Smooth muscle cell (in vitro differentiated cells): Measurements from ENCODE around the gene RPS27L. TPM values are rescaled to one million over a fixed set of nuclear protein-coding genes. Genes with fewer than 3 reads are reported as not detected.

ENCODE experiments used
- DNase-seq: peaks from one replicate; lab custom pipeline; 2025; ENCODE audit not compliant: unreplicated experiment; lab: John Stamatoyannopoulos, UW
- H2AFZ ChIP-seq: fragments of 200-600 bp; sonication (generic); 2 replicates; pipeline ENCODE4 v1.6.0; 2016; ENCODE audit warnings: antibody characterized with exemption, low read depth, mild to moderate bottlenecking
- H3F3A ChIP-seq: fragments of 200-600 bp; sonication (generic); 2 replicates; pipeline ENCODE4 v1.6.0; 2017; ENCODE audit warnings: antibody characterized with exemption, low read depth
- H3K27ac ChIP-seq: fragments of 200-600 bp; sonication (generic); 2 replicates; pipeline ENCODE4 v1.5.1; 2016; ENCODE audit warnings: low read depth, mild to moderate bottlenecking
- H3K27me3 ChIP-seq: fragments of 200-600 bp; sonication (generic); 2 replicates; pipeline ENCODE4 v1.6.1; 2016; ENCODE audit warnings: low read depth, mild to moderate bottlenecking
- H3K36me3 ChIP-seq: fragments of 200-600 bp; sonication (generic); 2 replicates; pipeline ENCODE4 v1.5.1; 2016; ENCODE audit warnings: low read depth
- H3K4me1 ChIP-seq: fragments of 200-600 bp; sonication (generic); 2 replicates; pipeline ENCODE4 v1.5.1; 2016; ENCODE audit warnings: low read depth
- H3K4me2 ChIP-seq: fragments of 200-600 bp; sonication (generic); 2 replicates; pipeline ENCODE4 v1.6.0; 2016; ENCODE audit warnings: mild to moderate bottlenecking
- H3K4me3 ChIP-seq: fragments of 200-600 bp; sonication (generic); 2 replicates; pipeline ENCODE4 v1.5.1; 2016; ENCODE audit warnings: mild to moderate bottlenecking
- H3K79me2 ChIP-seq: fragments of 200-600 bp; sonication (generic); 2 replicates; pipeline ENCODE4 v1.6.0; 2016; ENCODE audit warnings: low read depth, mild to moderate bottlenecking
- H3K9ac ChIP-seq: fragments of 200-600 bp; sonication (generic); 2 replicates; pipeline ENCODE4 v1.6.0; 2016; ENCODE audit warnings: low read depth
- H3K9me3 ChIP-seq: fragments of 200-600 bp; sonication (generic); replicated peaks from 2 replicates; pipeline ENCODE4 v1.5.1; 2016; ENCODE audit warnings: low read depth
- H4K20me1 ChIP-seq: fragments of 200-600 bp; sonication (generic); 2 replicates; pipeline ENCODE4 v1.6.0; 2016; ENCODE audit warnings: low read depth
- WGBS: methylation state at CpG from one replicate; pipeline ENCODE4 v1.1.7; 2016; ENCODE audit warnings: low lambda C conversion rate; 5-methylcytosine and 5-hydroxymethylcytosine counted together
- polyA plus RNA-seq: library from polyadenylated mRNA; unstranded; fragments of >200 nt; fragmentation: Nextera tagmentation; extraction: Ambion mirVana; gene quantifications from 2 replicates; pipeline ENCODE4 v1.2.1, GENCODE V29; 2016
- total RNA-seq: library from RNA; depleted of rRNA; stranded (reverse); fragments of >200 nt; gene quantifications from 2 replicates; pipeline ENCODE4 v1.2.3, GENCODE V29; 2014
- TF ChIP-seq, protein P1 (sequence below): fragments of 200-600 bp; sonication (generic); IDR thresholded peaks from 2 replicates; pipeline ENCODE4 v1.5.1; 2017; ENCODE audit warnings: borderline replicate concordance, mild to moderate bottlenecking, antibody characterized with exemption; ENCODE audit not compliant: insufficient read depth, poor library complexity, severe bottlenecking

The RPS27L gene
- total and polyA plus RNA-seq, 2 experiments from 2014 or later = 180 to 641 TPM

DNA sequence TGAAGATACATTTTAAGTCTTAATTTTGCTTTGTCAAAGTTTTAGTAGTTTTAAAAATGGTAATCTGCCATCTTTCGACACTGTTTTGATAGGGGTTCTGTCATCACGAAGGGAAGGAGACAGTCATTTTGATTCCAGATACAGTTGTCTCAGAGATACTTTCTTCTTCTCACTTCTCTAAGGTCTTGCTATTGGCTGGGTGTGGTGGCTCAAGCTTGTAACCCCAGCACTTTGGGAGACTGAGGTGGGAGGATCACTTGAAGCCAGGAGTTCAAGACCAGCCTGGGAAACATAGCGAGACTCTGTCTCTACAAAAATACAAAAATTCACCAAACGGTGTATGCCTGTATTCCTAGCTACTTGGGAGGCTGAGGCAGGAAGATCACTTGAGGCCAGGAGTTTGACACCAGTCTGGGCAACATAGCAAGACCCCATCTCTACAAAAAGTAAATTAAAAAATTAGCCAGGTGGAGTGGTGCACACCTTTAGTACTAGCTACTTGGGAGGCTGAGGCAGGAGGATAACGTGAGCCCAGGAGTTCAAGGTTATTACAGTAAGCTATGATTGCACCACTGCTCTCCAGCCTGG lies 35.4 kb upstream of the RPS27L start:
- H3K79me2 ChIP-seq = peaks cover 46% of the 10 kb centered on the region
- H3K4me3 ChIP-seq = no peak overlapping the region

DNA sequence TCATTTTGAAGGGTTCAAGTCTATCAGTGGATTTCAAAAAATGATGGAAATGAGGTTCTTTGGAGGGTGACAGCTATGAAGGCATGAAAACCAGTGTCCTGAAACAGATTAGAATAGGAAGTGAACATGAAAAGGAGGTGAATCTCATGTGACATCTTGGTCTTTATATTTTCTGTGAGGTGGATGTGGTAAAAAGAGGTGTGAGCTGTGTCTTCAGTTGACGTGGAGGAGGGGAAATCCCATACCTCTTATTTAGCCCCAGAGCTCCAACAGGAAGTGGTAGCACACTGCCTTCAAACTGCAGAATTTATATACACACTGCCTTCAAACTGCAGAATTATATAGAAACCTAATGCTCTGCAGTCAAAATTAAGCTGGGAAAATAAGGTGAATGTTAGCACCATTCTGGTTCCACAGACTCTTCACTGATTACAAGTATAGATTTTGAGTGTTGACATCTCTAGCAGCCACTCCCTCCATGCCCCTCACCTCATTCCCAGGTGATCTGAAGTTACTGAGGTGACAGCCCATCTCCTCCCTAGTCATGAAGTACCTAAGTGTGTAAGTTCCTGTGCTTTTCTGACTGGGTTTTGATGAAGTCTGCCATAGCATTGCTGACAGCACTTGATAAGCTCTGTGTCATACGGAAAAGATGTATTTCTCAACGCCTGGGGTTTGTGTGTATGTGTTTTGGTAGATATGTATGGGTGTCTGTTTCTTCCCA lies 34.8 kb upstream of the RPS27L start:
- 76% methylated on average over 3 of the region's 3 CpGs for WGBS
- H3K4me2 ChIP-seq = no peak overlapping the region
- no peaks in the 10 kb centered on the region for H3K36me3 ChIP-seq
- no peak overlapping the region for H3K9ac ChIP-seq
- no peaks in the 10 kb centered on the region for H3K27me3 ChIP-seq
- H3K4me3 ChIP-seq = no peak overlapping the region
- peaks cover 46% of the 10 kb centered on the region for H3K4me1 ChIP-seq
- H3K27ac ChIP-seq = no peak overlapping the region
- H3F3A ChIP-seq = no peaks in the 10 kb centered on the region
- TF ChIP-seq, protein P1, sequence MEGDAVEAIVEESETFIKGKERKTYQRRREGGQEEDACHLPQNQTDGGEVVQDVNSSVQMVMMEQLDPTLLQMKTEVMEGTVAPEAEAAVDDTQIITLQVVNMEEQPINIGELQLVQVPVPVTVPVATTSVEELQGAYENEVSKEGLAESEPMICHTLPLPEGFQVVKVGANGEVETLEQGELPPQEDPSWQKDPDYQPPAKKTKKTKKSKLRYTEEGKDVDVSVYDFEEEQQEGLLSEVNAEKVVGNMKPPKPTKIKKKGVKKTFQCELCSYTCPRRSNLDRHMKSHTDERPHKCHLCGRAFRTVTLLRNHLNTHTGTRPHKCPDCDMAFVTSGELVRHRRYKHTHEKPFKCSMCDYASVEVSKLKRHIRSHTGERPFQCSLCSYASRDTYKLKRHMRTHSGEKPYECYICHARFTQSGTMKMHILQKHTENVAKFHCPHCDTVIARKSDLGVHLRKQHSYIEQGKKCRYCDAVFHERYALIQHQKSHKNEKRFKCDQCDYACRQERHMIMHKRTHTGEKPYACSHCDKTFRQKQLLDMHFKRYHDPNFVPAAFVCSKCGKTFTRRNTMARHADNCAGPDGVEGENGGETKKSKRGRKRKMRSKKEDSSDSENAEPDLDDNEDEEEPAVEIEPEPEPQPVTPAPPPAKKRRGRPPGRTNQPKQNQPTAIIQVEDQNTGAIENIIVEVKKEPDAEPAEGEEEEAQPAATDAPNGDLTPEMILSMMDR = no peak
- H2AFZ ChIP-seq = no peak overlapping the region
- no peaks in the 10 kb centered on the region for H3K9me3 ChIP-seq
- DNase-seq = no peak
- H4K20me1 ChIP-seq = peaks cover 37% of the 10 kb centered on the region
- H3K79me2 ChIP-seq = peaks cover 46% of the 10 kb centered on the region

More for the DNA sequence above, 35.4 kb upstream of the RPS27L start:
- no peaks in the 10 kb centered on the region for H3K9me3 ChIP-seq
- H3K4me2 ChIP-seq = no peak overlapping the region
- peaks cover 49% of the 10 kb centered on the region for H3K4me1 ChIP-seq
- no peak for DNase-seq
- no peaks in the 10 kb centered on the region for H3K36me3 ChIP-seq
- H3K27ac ChIP-seq = no peak overlapping the region
- TF ChIP-seq, protein P1 = no peak
- 93% methylated on average over 5 of the region's 5 CpGs for WGBS
- no peak overlapping the region for H2AFZ ChIP-seq
- H3F3A ChIP-seq = no peaks in the 10 kb centered on the region
- H3K27me3 ChIP-seq = no peaks in the 10 kb centered on the region
- H3K9ac ChIP-seq = no peak overlapping the region
- H4K20me1 ChIP-seq = peaks cover 42% of the 10 kb centered on the region

DNA sequence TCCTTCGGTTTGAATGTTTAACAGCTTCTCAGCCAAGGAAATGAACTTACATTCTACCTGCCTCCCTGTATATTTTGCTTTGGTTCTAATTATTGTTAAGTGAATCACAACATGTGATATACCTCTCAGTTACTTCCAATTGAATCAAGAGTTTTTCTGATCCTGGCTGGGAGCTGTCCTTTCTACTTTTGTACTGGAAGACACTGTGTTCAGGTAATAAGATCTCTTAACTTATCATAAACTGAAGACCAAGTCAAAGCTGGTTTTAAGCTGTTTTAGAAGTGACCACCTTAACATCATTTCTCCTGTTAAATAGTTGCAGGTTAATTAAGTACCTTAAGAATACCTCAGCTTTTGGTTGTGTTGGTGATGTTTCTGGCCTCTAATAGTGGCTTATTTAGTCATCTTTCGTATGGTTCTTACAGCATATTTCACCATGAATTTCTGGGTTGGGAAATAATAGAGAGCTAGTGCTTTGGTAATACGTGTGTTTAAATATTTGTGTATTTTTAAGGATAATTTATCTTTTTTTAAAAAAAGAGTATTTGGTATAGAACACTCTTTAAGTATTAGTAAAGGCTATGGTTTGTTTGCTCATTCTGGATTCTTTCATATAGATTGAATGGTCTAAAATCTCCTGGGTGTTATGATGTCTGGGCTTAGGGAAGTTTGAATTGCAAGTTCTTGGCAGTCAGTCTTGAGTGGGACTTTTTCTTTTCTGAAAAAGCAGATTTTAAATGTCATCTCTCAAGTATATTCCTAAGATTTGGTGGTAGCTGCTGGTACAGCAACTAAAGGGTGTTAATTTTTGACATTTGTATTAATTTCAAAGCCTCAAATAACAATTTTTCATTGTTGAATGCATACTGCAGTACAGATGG lies 33.7 kb upstream of the RPS27L start:
- Histone ChIP-seq H3K9ac (no peak overlapping the region), H3K27ac (no peak overlapping the region), H3F3A (no peaks in the 10 kb centered on the region), H4K20me1 (peaks cover 33% of the 10 kb centered on the region), H3K9me3 (no peaks in the 10 kb centered on the region), H3K4me2 (peak overlapping the region; percentile 89), H3K79me2 (peaks cover 46% of the 10 kb centered on the region), H3K4me3 (peak overlapping the region; percentile 94), H3K36me3 (no peaks in the 10 kb centered on the region), H3K27me3 (no peaks in the 10 kb centered on the region), H2AFZ (no peak overlapping the region), H3K4me1 (peaks cover 36% of the 10 kb centered on the region)
- DNase-seq = no peak
- 87% methylated on average over 3 of the region's 3 CpGs for WGBS
- TF ChIP-seq, protein P1 = no peak
